Cardiac muscle cell (in vitro differentiated cells and primary cell): Measurements from ENCODE around the gene HEXA. TPM values are rescaled to one million over a fixed set of nuclear protein-coding genes. Genes with fewer than 3 reads are reported as not detected.

Experiments used
- DNase-seq, 2 donors: peaks; one replicate each; pipeline versions ENCODE4 v3.0.0 to v3.0.0-alpha.2; 2010 to 2017; ENCODE audit warnings: low read depth in 1 of 2, low spot score in 1 of 2
- H3K27ac ChIP-seq: fragments of 200-600 bp; sonication (generic); 2 replicates; pipeline ENCODE4 v1.5.1; 2016
- H3K27me3 ChIP-seq: fragments of 200-600 bp; sonication (generic); 2 replicates; pipeline ENCODE4 v1.6.0; 2016; ENCODE audit warnings: control low read depth
- H3K36me3 ChIP-seq: fragments of 200-600 bp; sonication (generic); 2 replicates; pipeline ENCODE4 v1.5.1; 2016; ENCODE audit warnings: control low read depth
- H3K4me1 ChIP-seq: fragments of 200-600 bp; sonication (generic); 2 replicates; pipeline ENCODE4 v1.8.1; 2017; ENCODE audit warnings: low read depth, mild to moderate bottlenecking, mixed run types
- H3K4me3 ChIP-seq: fragments of 200-600 bp; sonication (generic); 2 replicates; pipeline ENCODE4 v1.5.1; 2016; ENCODE audit warnings: mild to moderate bottlenecking
- H3K9me3 ChIP-seq: fragments of 200-600 bp; sonication (generic); 2 replicates; pipeline ENCODE4 v1.5.1; 2017; ENCODE audit warnings: low read depth, mild to moderate bottlenecking, control low read depth
- CTCF ChIP-seq: IDR thresholded peaks from 2 replicates; pipeline ENCODE4 v1.5.1; 2012; ENCODE audit warnings: low read depth, mild to moderate bottlenecking, low read length
- polyA plus RNA-seq: library from polyadenylated mRNA; unstranded; fragments of >200 nt; fragmentation: Nextera tagmentation; extraction: Ambion mirVana; gene quantifications from 2 replicates; pipeline ENCODE4 v1.2.1, GENCODE V29; 2016
- total RNA-seq: library from RNA; depleted of rRNA; stranded (reverse); fragments of >200 nt; gene quantifications from 2 replicates; pipeline ENCODE4 v1.2.3, GENCODE V29; 2016

The HEXA gene
- total and polyA plus RNA-seq, 2 experiments from 2014 or later, result 63.5 to 108 TPM

- TF ChIP-seq CTCF, result no peak
- Histone ChIP-seq H3K4me3 (peak overlapping the region; percentile 38), H3K27me3 (peaks cover 38% of the 10 kb centered on the region), H3K4me1 (peaks cover 4% of the 10 kb centered on the region), H3K36me3 (no peaks in the 10 kb centered on the region), H3K27ac (no peak overlapping the region), H3K9me3 (no peaks in the 10 kb centered on the region)
- peak; percentile 75 to 95 for DNase-seq
These were observed 56.3 kb downstream of the HEXA start for GRCh38 chr15:72319360-72319984.

- no peaks in the 10 kb centered on the region for H3K36me3 ChIP-seq
- TF ChIP-seq CTCF, result no peak
- no peak for DNase-seq
- no peaks in the 10 kb centered on the region for H3K9me3 ChIP-seq
- H3K27me3 ChIP-seq, result peaks cover 38% of the 10 kb centered on the region
- no peak overlapping the region for H3K4me3 ChIP-seq
- peaks cover 4% of the 10 kb centered on the region for H3K4me1 ChIP-seq
- no peak overlapping the region for H3K27ac ChIP-seq
These were observed 57.3 kb downstream of the HEXA start for GRCh38 chr15:72318408-72318942.

- Histone ChIP-seq H3K4me1 (peaks cover 4% of the 10 kb centered on the region), H3K9me3 (no peaks in the 10 kb centered on the region), H3K27ac (no peak overlapping the region), H3K36me3 (no peaks in the 10 kb centered on the region), H3K27me3 (peaks cover 38% of the 10 kb centered on the region), H3K4me3 (no peak overlapping the region)
- no peak for TF ChIP-seq CTCF
- peak in 1 of 2 donors; percentile 17 for DNase-seq
These were observed 60.0 kb downstream of the HEXA start for GRCh38 chr15:72315706-72316370.

GRCh38 chr15:72313881-72314280 is 61.9 kb downstream of the HEXA start:
- H3K36me3 ChIP-seq, result no peaks in the 10 kb centered on the region
- H3K4me3 ChIP-seq, result no peak overlapping the region
- peaks cover 34% of the 10 kb centered on the region for H3K27me3 ChIP-seq
- no peaks in the 10 kb centered on the region for H3K4me1 ChIP-seq
- DNase-seq, result no peak
- no peak overlapping the region for H3K27ac ChIP-seq
- no peak for TF ChIP-seq CTCF
- no peaks in the 10 kb centered on the region for H3K9me3 ChIP-seq

- Histone ChIP-seq H3K9me3 (no peaks in the 10 kb centered on the region), H3K27me3 (peaks cover 34% of the 10 kb centered on the region), H3K4me1 (no peaks in the 10 kb centered on the region), H3K27ac (no peak overlapping the region), H3K4me3 (no peak overlapping the region), H3K36me3 (no peaks in the 10 kb centered on the region)
- no peak for DNase-seq
- TF ChIP-seq CTCF, result no peak
These were observed 62.4 kb downstream of the HEXA start for GRCh38 chr15:72313448-72313840.
